Stomach (tissue), 4 donors: ENCODE data around the gene KLHL29.

Source experiments
- CTCF ChIP-seq, 7 experiments: fragments of 450-650 bp in 4 of 7; fragments of 200-600 bp in 3 of 7; sonication (generic) in 3 of 7; IDR thresholded peaks; one replicate each; pipeline ENCODE4 v1.5.1; 2016 to 2019; ENCODE audit warnings: antibody characterized with exemption in 7 of 7, control low read depth in 2 of 7, mild to moderate bottlenecking in 1 of 7
- EP300 ChIP-seq: sonication (generic); formaldehyde crosslinking; IDR thresholded peaks from one replicate; pipeline ENCODE4 v1.6.1; 2017; ENCODE audit warnings: antibody characterized with exemption
- POLR2A ChIP-seq, 4 donors: fragments of 450-650 bp; IDR thresholded peaks; one replicate each; pipeline ENCODE4 v1.6.1; 2016; ENCODE audit warnings: antibody characterized with exemption in 4 of 4, control low read depth in 2 of 4, mild to moderate bottlenecking in 1 of 4, moderate library complexity in 1 of 4
- POLR2AphosphoS5 ChIP-seq, 3 donors: sonication (generic); formaldehyde crosslinking; IDR thresholded peaks; one replicate each; pipeline ENCODE4 v1.6.1; 2016; ENCODE audit warnings: antibody characterized with exemption in 3 of 3

GRCh38 chr2:23356711-23357110 lies 28.3 kb upstream of the KLHL29 start:
- TF ChIP-seq POLR2AphosphoS5 (IDR thresholded peaks at IDR 0.05) = no peak
- no peak for TF ChIP-seq CTCF (IDR thresholded peaks at IDR 0.05)
- TF ChIP-seq EP300 = no peak
- TF ChIP-seq POLR2A (IDR thresholded peaks at IDR 0.05) = no peak
